Endothelial cell of umbilical vein (primary cell): Measurements from ENCODE around the gene TMC3. TPM values are rescaled to one million over a fixed set of nuclear protein-coding genes. Genes with fewer than 3 reads are reported as not detected.
A peak's percentile ranks its signal among the peaks of the same experiment; 100 is the strongest.

Experiments used
- BruUV-seq: library from RNA; stranded (reverse); fragments of 400-500 nt; replicated peaks from 2 replicates; lab custom pipeline; 2021; lab: Mats Ljungman, UMichigan
- CTCF ChIA-PET: fragments of 300-600, 350-600 bp; sonication (Branson Sonifier 250); formaldehyde crosslinking; loops from one replicate; lab custom pipeline; 2021; ENCODE audit warnings: antibody characterized with exemption, inconsistent platforms; lab: Charles Lee
- POLR2A ChIA-PET: fragments of 300-600, 350-600 bp; sonication (Branson Sonifier 250); formaldehyde crosslinking; loops from one replicate; lab custom pipeline; 2021; ENCODE audit warnings: antibody characterized with exemption, inconsistent platforms; lab: Charles Lee
- DNase-seq: peaks from one replicate; pipeline ENCODE4 v3.0.0-alpha.2; 2011; ENCODE audit warnings: low read depth, low spot score
- FAIRE-seq: peaks from 2 replicates; lab custom pipeline; 2011; peaks lifted over from hg19 to GRCh38; lab: Jason Lieb, UNC
- H2AFZ ChIP-seq: 2 replicates; pipeline ENCODE4 v1.6.0; 2012; ENCODE audit warnings: low read depth, low read length, control low read depth, inconsistent platforms
- H3K27ac ChIP-seq: 2 replicates; pipeline ENCODE4 v1.5.1; 2011; ENCODE audit warnings: low read depth, mild to moderate bottlenecking, control low read depth, low read length, moderate library complexity; ENCODE audit not compliant: insufficient read depth
- H3K27me3 ChIP-seq, 2 experiments: 2 replicates each; pipeline versions ENCODE4 v1.6.0 to v1.6.1; 2011; ENCODE audit warnings: low read length in 2 of 2, mixed read lengths in 1 of 2; ENCODE audit not compliant: control insufficient read depth in 2 of 2, insufficient read depth in 2 of 2
- H3K36me3 ChIP-seq, 2 experiments: 2 replicates in 1 of 2; 3 replicates in 1 of 2; pipeline ENCODE4 v1.5.1; 2011; ENCODE audit warnings: low read length in 2 of 2, mild to moderate bottlenecking in 1 of 2, moderate library complexity in 1 of 2; ENCODE audit not compliant: control insufficient read depth in 2 of 2, insufficient read depth in 2 of 2; ENCODE audit errors: extremely low read depth in 1 of 2
- H3K4me1 ChIP-seq: 3 replicates; pipeline ENCODE4 v1.5.1; 2011; ENCODE audit warnings: mild to moderate bottlenecking, low read length; ENCODE audit not compliant: control insufficient read depth, insufficient read depth; ENCODE audit errors: extremely low read depth
- H3K4me2 ChIP-seq: 2 replicates; pipeline ENCODE4 v1.6.1; 2011; ENCODE audit warnings: low read length, control low read depth, mixed read lengths; ENCODE audit not compliant: insufficient read depth
- H3K4me3 ChIP-seq, 3 experiments: fragments of 200-600 bp in 1 of 3; sonication (generic), shearing (Covaris generic) in 1 of 3; replicated peaks in 1 of 3; 2 replicates each; pipeline ENCODE4 v1.5.1; 2011 to 2016; ENCODE audit warnings: control low read depth in 3 of 3, low read length in 3 of 3, mild to moderate bottlenecking in 2 of 3, inconsistent platforms in 1 of 3, low read depth in 1 of 3, moderate library complexity in 1 of 3; ENCODE audit not compliant: insufficient read depth in 1 of 3
- H3K79me2 ChIP-seq: 2 replicates; pipeline ENCODE4 v1.6.0; 2012; ENCODE audit warnings: low read length, inconsistent platforms; ENCODE audit not compliant: control insufficient read depth, insufficient read depth
- H3K9ac ChIP-seq: replicated peaks from 2 replicates; pipeline ENCODE3; 2011; ENCODE audit warnings: low read length, control low read depth; ENCODE audit not compliant: insufficient read depth; ENCODE audit errors: extremely low read depth
- H3K9me1 ChIP-seq: replicated peaks from 3 replicates; pipeline ENCODE4 v1.6.0; 2011; ENCODE audit warnings: mild to moderate bottlenecking, low read length; ENCODE audit not compliant: control insufficient read depth, insufficient read depth; ENCODE audit errors: extremely low read depth
- H3K9me3 ChIP-seq: replicated peaks from 2 replicates; pipeline ENCODE4 v1.5.1; 2012; ENCODE audit warnings: low read length, inconsistent platforms; ENCODE audit not compliant: control insufficient read depth, insufficient read depth
- H4K20me1 ChIP-seq: replicated peaks from 2 replicates; pipeline ENCODE3; 2011; ENCODE audit warnings: mild to moderate bottlenecking, low read length; ENCODE audit not compliant: control insufficient read depth, insufficient read depth; ENCODE audit errors: extremely low read depth
- EZH2 ChIP-seq: IDR thresholded peaks from 2 replicates; pipeline ENCODE4 v1.6.1; 2012; ENCODE audit warnings: borderline replicate concordance, low read depth, mild to moderate bottlenecking, moderate library complexity, low read length, inconsistent platforms; ENCODE audit not compliant: severe bottlenecking
- FOS ChIP-seq: IDR thresholded peaks from 2 replicates; pipeline ENCODE4 v1.6.1; 2011; ENCODE audit warnings: mild to moderate bottlenecking, low read length, moderate library complexity, borderline replicate concordance; ENCODE audit not compliant: insufficient read depth
- GATA2 ChIP-seq: IDR thresholded peaks from 2 replicates; pipeline ENCODE4 v1.7.0; 2011; ENCODE audit warnings: low read depth, mild to moderate bottlenecking, moderate library complexity, mixed read lengths, low read length; ENCODE audit not compliant: insufficient read length, insufficient read depth
- JUN ChIP-seq: IDR thresholded peaks from 2 replicates; pipeline ENCODE4 v1.6.1; 2011; ENCODE audit warnings: borderline replicate concordance, low read depth; ENCODE audit not compliant: insufficient read length, insufficient read depth
- MYC ChIP-seq: IDR thresholded peaks from one replicate; pipeline ENCODE4 v1.6.1; 2011; ENCODE audit warnings: mild to moderate bottlenecking, low read depth, low read length
- POLR2A ChIP-seq: IDR thresholded peaks from 2 replicates; pipeline ENCODE4 v1.6.1; 2012; ENCODE audit warnings: low read depth, mild to moderate bottlenecking, control low read depth, low read length
- POLR2AphosphoS5 ChIP-seq: IDR thresholded peaks from 2 replicates; pipeline ENCODE4 v1.6.1; 2012; ENCODE audit warnings: low read depth, mild to moderate bottlenecking, control low read depth, low read length, moderate library complexity; ENCODE audit not compliant: insufficient read depth
- dilution Hi-C: fragments of 300-500 bp; cut with MboI; formaldehyde crosslinking; loops from one replicate; pipeline ENCODE4 v1.15.0; 2019; ENCODE audit warnings: low sequenced_read_pairs; ENCODE audit not compliant: extremely low pct_ligation_motif_present
- intact Hi-C: fragments of 100-400 bp; cut with micrococcal nuclease; formaldehyde crosslinking; loops from one replicate; pipeline ENCODE4 v1.10.0; 2022
- polyA plus RNA-seq, 4 experiments: library from polyadenylated mRNA; depleted of rRNA in 3 of 4; stranded (reverse) in 3 of 4; unstranded in 1 of 4; fragments of >200 nt; gene quantifications; 2 replicates each; pipeline versions ENCODE4 v1.2.1 to v1.2.3, GENCODE V29; 2011 to 2012; ENCODE audit warnings: missing spikeins in 1 of 4
- total RNA-seq: library from RNA; stranded (reverse); gene quantifications from 2 replicates; pipeline ENCODE4 v1.2.3, GENCODE V29; 2021
- TF ChIP-seq, protein P1 (sequence below): IDR thresholded peaks from 2 replicates; pipeline ENCODE4 v1.6.1; 2011; ENCODE audit not compliant: insufficient read depth, insufficient read length
- TF ChIP-seq, protein P2 (sequence below), 2 donors: IDR thresholded peaks; 1 replicate in 1 of 2; 2 replicates in 1 of 2; pipeline ENCODE4 v1.5.1; 2011; ENCODE audit warnings: low read length in 2 of 2, mild to moderate bottlenecking in 2 of 2, moderate library complexity in 2 of 2, control low read depth in 1 of 2, inconsistent platforms in 1 of 2, low read depth in 1 of 2; ENCODE audit not compliant: insufficient read depth in 1 of 2; ENCODE audit errors: extremely low read depth in 1 of 2

The TMC3 gene
- total and polyA plus RNA-seq, 2 donors (not counting 3 experiments of a cell fraction or from before 2014, with no cell fraction given): not detected

DNA sequence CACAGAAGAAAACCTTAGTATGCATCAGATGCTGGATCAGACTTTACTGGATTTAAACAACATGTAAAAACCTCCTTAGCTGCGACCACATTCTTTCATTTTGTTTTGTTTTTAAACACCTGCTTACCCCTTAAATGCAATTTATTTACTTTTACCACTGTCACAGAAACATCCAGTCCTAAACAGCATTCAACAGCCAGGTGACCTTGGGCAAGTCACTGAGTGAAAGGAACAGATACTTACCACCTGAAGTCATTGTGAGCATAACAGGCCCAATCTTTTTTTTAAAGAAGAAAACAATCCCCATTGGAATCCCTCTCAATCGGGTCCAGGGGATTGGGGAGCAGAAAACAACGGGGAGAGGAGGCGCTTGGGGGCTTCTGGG, 50.5 kb downstream of the TMC3 start:
- TF ChIP-seq POLR2A: no peak
- FAIRE-seq (peak; percentile 55), DNase-seq (no peak)
- Histone ChIP-seq H3K27ac (peak overlapping the region; percentile 36), H3K79me2 (no peaks in the 10 kb centered on the region), H3K36me3 (no peaks in the 10 kb centered on the region), H2AFZ (peak overlapping the region; percentile 100), H3K4me2 (peak overlapping the region; percentile 85), H3K9me1 (no peaks in the 10 kb centered on the region), H3K4me1 (peaks cover 8% of the 10 kb centered on the region), H3K9ac (peak overlapping the region; percentile 83), H3K9me3 (no peaks in the 10 kb centered on the region), H4K20me1 (no peaks in the 10 kb centered on the region), H3K27me3 (peaks cover 0 to 3% of the 10 kb centered on the region in 2 experiments), H3K4me3 (peak overlapping the region; percentile 77 to 89 (median 79))
- BruUV-seq: TSS peak; percentile 59
- POLR2A ChIA-PET: no interaction called here
- CTCF ChIA-PET: interaction anchor here (1.0 to 2.3 kb wide), 5 partner anchors 13 to 544 kb away, joined by 3 to 19 read pairs (median 5); partner anchors contain the start of gene CEMIP
- dilution Hi-C loops: no loop called here
- intact Hi-C loops: no loop called here

DNA sequence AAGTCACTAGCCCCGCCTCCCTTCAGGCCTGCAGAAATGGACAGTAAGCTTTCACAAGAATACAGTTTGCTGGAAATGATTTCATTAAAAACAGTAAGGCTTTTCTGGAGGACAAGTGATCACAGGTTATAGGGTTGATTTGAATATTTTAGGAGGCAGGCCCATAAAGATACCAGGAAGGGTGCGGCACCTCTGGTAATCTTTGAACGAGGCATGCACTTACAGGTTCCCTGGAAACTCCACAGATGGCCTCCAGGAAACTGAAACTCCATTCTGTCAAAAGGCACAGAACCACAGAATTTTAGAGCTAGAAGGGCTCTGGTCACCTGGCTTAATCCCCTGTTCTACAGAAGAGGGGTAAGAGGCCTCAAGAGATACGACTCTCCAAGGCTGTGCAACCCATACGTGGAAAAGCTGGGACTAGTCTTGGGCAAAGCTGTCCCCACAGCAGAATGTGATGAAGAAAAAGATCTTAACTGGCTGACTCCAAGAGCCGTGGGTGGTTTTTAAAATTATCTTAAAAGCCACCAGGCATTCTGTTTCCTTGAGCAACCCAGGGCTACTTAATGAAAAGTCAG, 51.2 kb downstream of the TMC3 start:
- Histone ChIP-seq H2AFZ (peak overlapping the region; percentile 13), H4K20me1 (no peaks in the 10 kb centered on the region), H3K4me1 (peaks cover 8% of the 10 kb centered on the region), H3K79me2 (no peaks in the 10 kb centered on the region), H3K36me3 (no peaks in the 10 kb centered on the region), H3K9ac (no peak overlapping the region), H3K9me3 (no peaks in the 10 kb centered on the region), H3K4me2 (no peak overlapping the region), H3K4me3 (no peak overlapping the region), H3K27me3 (peaks cover 0 to 3% of the 10 kb centered on the region in 2 experiments), H3K9me1 (no peaks in the 10 kb centered on the region), H3K27ac (no peak overlapping the region)
- ChIA-PET POLR2A (no interaction called here), CTCF (interaction anchor here (2.3 kb wide), 1 partner anchor 56 kb away, joined by 19 read pairs; no protein-coding TSS in a partner anchor)
- BruUV-seq: no TSS peak
- DNase-seq: no peak
- intact Hi-C loops: no loop called here
- TF ChIP-seq POLR2A (no peak), POLR2AphosphoS5 (no peak), GATA2 (no peak), MYC (no peak), EZH2 (no peak), JUN (no peak), FOS (no peak)
- TF ChIP-seq, protein P1, sequence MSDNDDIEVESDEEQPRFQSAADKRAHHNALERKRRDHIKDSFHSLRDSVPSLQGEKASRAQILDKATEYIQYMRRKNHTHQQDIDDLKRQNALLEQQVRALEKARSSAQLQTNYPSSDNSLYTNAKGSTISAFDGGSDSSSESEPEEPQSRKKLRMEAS: no peak
- TF ChIP-seq, protein P2, sequence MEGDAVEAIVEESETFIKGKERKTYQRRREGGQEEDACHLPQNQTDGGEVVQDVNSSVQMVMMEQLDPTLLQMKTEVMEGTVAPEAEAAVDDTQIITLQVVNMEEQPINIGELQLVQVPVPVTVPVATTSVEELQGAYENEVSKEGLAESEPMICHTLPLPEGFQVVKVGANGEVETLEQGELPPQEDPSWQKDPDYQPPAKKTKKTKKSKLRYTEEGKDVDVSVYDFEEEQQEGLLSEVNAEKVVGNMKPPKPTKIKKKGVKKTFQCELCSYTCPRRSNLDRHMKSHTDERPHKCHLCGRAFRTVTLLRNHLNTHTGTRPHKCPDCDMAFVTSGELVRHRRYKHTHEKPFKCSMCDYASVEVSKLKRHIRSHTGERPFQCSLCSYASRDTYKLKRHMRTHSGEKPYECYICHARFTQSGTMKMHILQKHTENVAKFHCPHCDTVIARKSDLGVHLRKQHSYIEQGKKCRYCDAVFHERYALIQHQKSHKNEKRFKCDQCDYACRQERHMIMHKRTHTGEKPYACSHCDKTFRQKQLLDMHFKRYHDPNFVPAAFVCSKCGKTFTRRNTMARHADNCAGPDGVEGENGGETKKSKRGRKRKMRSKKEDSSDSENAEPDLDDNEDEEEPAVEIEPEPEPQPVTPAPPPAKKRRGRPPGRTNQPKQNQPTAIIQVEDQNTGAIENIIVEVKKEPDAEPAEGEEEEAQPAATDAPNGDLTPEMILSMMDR (IDR thresholded peaks at IDR 0.05; ENCODE audit: extremely low read depth in 1 of 2, insufficient read depth in 1 of 2, low read depth in 1 of 2, low read length in 2 of 2): no peak
- FAIRE-seq: no peak
- dilution Hi-C loops: no loop called here
